SK-N-SH (cell line): Measurements from ENCODE around the gene PLCB1. TPM values are rescaled to one million over a fixed set of nuclear protein-coding genes. Genes with fewer than 3 reads are reported as not detected.

Source experiments
- CTCF ChIA-PET: fragments of 300-600, 350-600 bp; formaldehyde crosslinking; extraction: SDS; loops from one replicate; lab custom pipeline; 2021; lab: Yijun Ruan, JAX
- POLR2A ChIA-PET: fragments of 350-600 bp; sonication (Branson Sonifier 250); formaldehyde crosslinking; extraction: SDS; loops from one replicate; lab custom pipeline; 2020; ENCODE audit warnings: antibody characterized with exemption, inconsistent platforms; lab: Yijun Ruan, JAX
- DNase-seq: peaks from one replicate; pipeline ENCODE4 v3.0.0; 2012
- H2AFZ ChIP-seq: fragments of 200-600 bp; sonication (generic); 2 replicates; pipeline ENCODE4 v1.8.1; 2016; ENCODE audit warnings: antibody characterized with exemption, mild to moderate bottlenecking, low read depth
- H3F3A ChIP-seq: fragments of 200-600 bp; sonication (generic); replicated peaks from 2 replicates; pipeline ENCODE3; 2016; ENCODE audit warnings: antibody characterized with exemption, mild to moderate bottlenecking; ENCODE audit not compliant: insufficient read depth
- H3K27ac ChIP-seq, 2 experiments: fragments of 200-500 bp in 1 of 2; fragments of 200-600 bp in 1 of 2; sonication (Bioruptor generic) in 1 of 2; sonication (generic), shearing (Covaris generic) in 1 of 2; 2 replicates each; pipeline versions ENCODE4 v1.5.1 to v1.6.1; 2014 to 2016; ENCODE audit warnings: low read depth in 2 of 2, inconsistent platforms in 1 of 2, low read length in 1 of 2, mild to moderate bottlenecking in 1 of 2, mixed read lengths in 1 of 2
- H3K27me3 ChIP-seq: fragments of 200-600 bp; sonication (generic), shearing (Covaris generic); 2 replicates; pipeline ENCODE4 v1.6.1; 2016; ENCODE audit warnings: mixed run types; ENCODE audit not compliant: insufficient read depth
- H3K36me3 ChIP-seq, 2 experiments: fragments of 200-500 bp in 1 of 2; fragments of 200-600 bp in 1 of 2; sonication (Bioruptor generic) in 1 of 2; sonication (generic) in 1 of 2; replicated peaks in 1 of 2; 2 replicates each; pipeline versions ENCODE3 to v1.5.1; 2014 to 2016; ENCODE audit warnings: low read length in 1 of 2, mild to moderate bottlenecking in 1 of 2; ENCODE audit not compliant: insufficient read depth in 2 of 2, control insufficient read depth in 1 of 2
- H3K4me1 ChIP-seq, 2 experiments: fragments of 200-500 bp in 1 of 2; fragments of 200-600 bp in 1 of 2; sonication (Bioruptor generic) in 1 of 2; sonication (generic), shearing (Covaris generic) in 1 of 2; 2 replicates each; pipeline versions ENCODE4 v1.5.1 to v1.6.1; 2014 to 2016; ENCODE audit warnings: low read depth in 1 of 2, low read length in 1 of 2, mixed run types in 1 of 2; ENCODE audit not compliant: insufficient read depth in 2 of 2, control insufficient read depth in 1 of 2
- H3K4me2 ChIP-seq: fragments of 200-600 bp; sonication (generic), shearing (Covaris generic); 2 replicates; pipeline ENCODE4 v1.6.1; 2017; ENCODE audit warnings: mixed run types
- H3K4me3 ChIP-seq, 2 experiments: fragments of 200-500 bp in 1 of 2; fragments of 200-600 bp in 1 of 2; sonication (Bioruptor generic) in 1 of 2; sonication (generic), shearing (Covaris generic) in 1 of 2; 2 replicates each; pipeline versions ENCODE4 v1.5.1 to v1.8.1; 2014 to 2016; ENCODE audit warnings: low read depth in 2 of 2, inconsistent platforms in 1 of 2, low read length in 1 of 2, mild to moderate bottlenecking in 1 of 2, mixed read lengths in 1 of 2, moderate library complexity in 1 of 2
- H3K79me2 ChIP-seq: fragments of 200-600 bp; sonication (generic); 2 replicates; pipeline ENCODE4 v1.8.1; 2017; ENCODE audit warnings: mild to moderate bottlenecking; ENCODE audit not compliant: insufficient read depth
- H3K9ac ChIP-seq: fragments of 200-600 bp; sonication (generic); 2 replicates; pipeline ENCODE4 v1.6.1; 2017; ENCODE audit warnings: mixed run types
- H3K9me2 ChIP-seq: fragments of 200-600 bp; sonication (generic); 2 replicates; pipeline ENCODE4 v1.6.1; 2017; ENCODE audit warnings: mixed run types
- H3K9me3 ChIP-seq: fragments of 200-600 bp; sonication (generic); 2 replicates; pipeline ENCODE4 v1.6.1; 2017; ENCODE audit warnings: mixed run types, mild to moderate bottlenecking, moderate library complexity
- H4K20me1 ChIP-seq: fragments of 200-600 bp; sonication (generic); 2 replicates; pipeline ENCODE4 v1.6.1; 2017; ENCODE audit warnings: mild to moderate bottlenecking, mixed run types; ENCODE audit not compliant: insufficient read depth
- EZH2phosphoT487 ChIP-seq: fragments of 200-600 bp; sonication (generic); IDR thresholded peaks from 2 replicates; pipeline ENCODE4 v1.6.1; 2017; ENCODE audit warnings: low read depth, mixed run types, mild to moderate bottlenecking, antibody characterized with exemption, moderate library complexity, borderline replicate concordance
- GABPA ChIP-seq: IDR thresholded peaks from 2 replicates; pipeline ENCODE4 v1.4.0; 2012; ENCODE audit warnings: low read depth, mild to moderate bottlenecking
- GATA2 ChIP-seq: sonication (generic); formaldehyde crosslinking; IDR thresholded peaks from 2 replicates; pipeline ENCODE4 v1.5.0; 2020; ENCODE audit warnings: mild to moderate bottlenecking, missing genetic modification reagents
- NFIC ChIP-seq: IDR thresholded peaks from 2 replicates; pipeline ENCODE4 v1.4.0; 2012; ENCODE audit warnings: borderline replicate concordance
- SMC3 ChIP-seq: IDR thresholded peaks from 2 replicates; pipeline ENCODE4 v1.6.1; 2012; ENCODE audit warnings: low read depth, low read length, improper control_type of control experiment
- TEAD4 ChIP-seq: IDR thresholded peaks from 2 replicates; pipeline ENCODE4 v1.4.0; 2012; ENCODE audit warnings: mild to moderate bottlenecking, borderline replicate concordance; ENCODE audit not compliant: insufficient read depth
- USF2 ChIP-seq: fragments of 150-350 bp; IDR thresholded peaks from 2 replicates; pipeline ENCODE4 v1.6.1; 2017; ENCODE audit warnings: antibody characterized with exemption, low read length, low read depth, borderline replicate concordance
- YY1 ChIP-seq: IDR thresholded peaks from 2 replicates; pipeline ENCODE4 v1.4.0; 2012; ENCODE audit warnings: low read depth, mild to moderate bottlenecking
- ZBTB33 ChIP-seq: IDR thresholded peaks from 2 replicates; pipeline ENCODE4 v1.4.0; 2012; ENCODE audit warnings: low read depth, borderline replicate concordance
- WGBS: methylation state at CpG from one replicate; pipeline ENCODE4 v1.1.6; 2017; ENCODE audit warnings: low lambda C conversion rate; 5-methylcytosine and 5-hydroxymethylcytosine counted together
- polyA plus RNA-seq, 3 experiments: library from polyadenylated mRNA; depleted of rRNA; stranded (reverse); fragments of >200 nt; gene quantifications; 2 replicates each; pipeline ENCODE4 v1.2.3, GENCODE V29; 2012
- TF ChIP-seq, protein P1 (sequence below): IDR thresholded peaks from 2 replicates; pipeline ENCODE4 v1.4.0; 2012; ENCODE audit warnings: low read depth
- TF ChIP-seq, protein P2 (sequence below): IDR thresholded peaks from 2 replicates; pipeline ENCODE4 v1.4.0; 2012; ENCODE audit warnings: low read depth, borderline replicate concordance
- TF ChIP-seq, protein P3 (sequence below): fragments of 200-600 bp; sonication (generic); IDR thresholded peaks from 2 replicates; pipeline ENCODE4 v1.6.1; 2017; ENCODE audit warnings: antibody characterized with exemption, mild to moderate bottlenecking, moderate library complexity

The PLCB1 gene
- polyA plus RNA-seq, 1 of the 3 experiments (the other 2 are of a cell fraction), result 10.5 TPM

DNA sequence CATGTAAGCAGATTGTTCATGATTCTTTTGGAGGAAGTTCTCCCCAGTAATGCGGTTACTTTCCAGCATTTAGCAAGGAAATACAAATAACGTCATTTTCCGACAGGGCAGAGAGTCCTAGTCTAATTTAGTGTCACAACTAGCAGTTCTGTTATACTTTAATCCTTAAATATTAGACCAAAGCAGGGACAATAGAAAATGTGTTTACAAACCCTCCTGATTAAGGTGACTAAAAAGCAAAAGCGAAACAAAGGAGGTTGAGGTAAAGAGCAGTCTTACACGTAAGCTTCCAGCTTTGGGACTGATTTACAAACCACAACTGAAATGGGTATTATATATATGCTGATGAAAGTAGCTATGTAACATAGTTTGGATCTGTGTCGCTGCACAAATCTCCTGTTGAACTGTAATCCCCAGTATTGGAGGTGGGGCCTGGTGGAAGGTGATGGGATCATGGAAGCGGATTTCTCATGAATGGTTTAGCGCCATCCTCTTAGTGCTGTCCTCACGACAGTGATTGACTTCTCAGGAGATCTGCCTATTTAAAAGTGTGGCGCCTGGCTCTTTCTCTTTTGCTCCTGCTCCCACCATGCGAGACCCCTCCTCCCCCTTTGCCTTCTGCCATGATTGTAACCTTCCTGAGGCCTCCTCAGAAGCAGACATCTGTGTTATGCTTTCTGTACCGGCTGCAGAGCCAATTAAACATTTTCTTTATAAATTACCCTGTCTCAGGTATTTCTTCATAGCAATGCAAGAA, 81.9 kb downstream of the PLCB1 start:
- Histone ChIP-seq H3K9me2 (no peaks in the 10 kb centered on the region), H3K4me3 (no peak overlapping the region), H3F3A (peaks cover 9% of the 10 kb centered on the region), H3K4me2 (no peak overlapping the region), H3K9ac (no peak overlapping the region), H3K79me2 (peaks cover 19% of the 10 kb centered on the region; the same call in 1 of the 2 replicates), H3K27me3 (no peaks in the 10 kb centered on the region), H3K4me1 (peaks cover 2 to 4% of the 10 kb centered on the region in 2 experiments; a peak in 3 of 4 replicates), H3K9me3 (no peaks in the 10 kb centered on the region), H2AFZ (no peak overlapping the region; the same call in 1 of the 2 replicates), H3K27ac (no peak overlapping the region), H4K20me1 (no peaks in the 10 kb centered on the region), H3K36me3 (peaks cover 0 to 9% of the 10 kb centered on the region in 2 experiments)
- POLR2A ChIA-PET, result no interaction called here
- DNase-seq, result no peak
- CTCF ChIA-PET, result interaction anchor here (1.2 kb wide), 1 partner anchor 508 kb away, joined by 6 read pairs; no protein-coding TSS in a partner anchor
- TF ChIP-seq YY1 (no peak), ZBTB33 (no peak)
- 87% methylated on average over 12 of the region's 12 CpGs for WGBS

DNA sequence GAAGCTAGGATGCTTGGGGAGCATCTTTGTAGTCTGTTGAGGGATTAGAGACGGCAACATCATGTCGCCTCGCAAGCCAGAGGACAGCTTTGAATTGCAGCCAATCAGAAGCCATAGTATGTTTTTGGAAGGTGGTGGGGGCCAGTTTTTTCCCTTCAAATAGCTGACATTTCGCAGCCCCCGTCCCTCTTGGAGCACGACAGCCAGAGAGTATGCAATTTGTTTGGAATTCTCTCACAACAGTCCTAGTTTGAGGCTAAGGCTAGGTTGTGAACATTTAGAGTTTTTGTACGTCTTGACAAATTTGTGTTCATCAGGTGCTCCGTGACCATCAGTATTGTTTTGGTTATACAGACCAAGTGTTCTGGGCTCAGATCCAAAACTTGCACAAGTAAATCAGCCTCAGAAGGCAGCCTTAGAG, 83.3 kb downstream of the PLCB1 start:
- Histone ChIP-seq H3K9me2 (no peaks in the 10 kb centered on the region), H3K36me3 (peaks cover 0 to 9% of the 10 kb centered on the region in 2 experiments), H3F3A (peaks cover 16% of the 10 kb centered on the region), H3K4me2 (no peak overlapping the region), H3K27me3 (no peaks in the 10 kb centered on the region), H3K4me1 (peaks cover 3 to 9% of the 10 kb centered on the region in 2 experiments; a peak in 2 of 4 replicates), H3K79me2 (peaks cover 25% of the 10 kb centered on the region), H3K27ac (no peak overlapping the region), H2AFZ (no peak overlapping the region), H3K9ac (no peak overlapping the region), H4K20me1 (no peaks in the 10 kb centered on the region), H3K4me3 (no peak overlapping the region), H3K9me3 (no peaks in the 10 kb centered on the region)
- ChIA-PET CTCF (no interaction called here), POLR2A (no interaction called here)
- TF ChIP-seq GATA2 (CRISPR knock-in tag), result no peak
- WGBS, result 89% methylated on average over 8 of the region's 8 CpGs
- DNase-seq, result no peak

DNA sequence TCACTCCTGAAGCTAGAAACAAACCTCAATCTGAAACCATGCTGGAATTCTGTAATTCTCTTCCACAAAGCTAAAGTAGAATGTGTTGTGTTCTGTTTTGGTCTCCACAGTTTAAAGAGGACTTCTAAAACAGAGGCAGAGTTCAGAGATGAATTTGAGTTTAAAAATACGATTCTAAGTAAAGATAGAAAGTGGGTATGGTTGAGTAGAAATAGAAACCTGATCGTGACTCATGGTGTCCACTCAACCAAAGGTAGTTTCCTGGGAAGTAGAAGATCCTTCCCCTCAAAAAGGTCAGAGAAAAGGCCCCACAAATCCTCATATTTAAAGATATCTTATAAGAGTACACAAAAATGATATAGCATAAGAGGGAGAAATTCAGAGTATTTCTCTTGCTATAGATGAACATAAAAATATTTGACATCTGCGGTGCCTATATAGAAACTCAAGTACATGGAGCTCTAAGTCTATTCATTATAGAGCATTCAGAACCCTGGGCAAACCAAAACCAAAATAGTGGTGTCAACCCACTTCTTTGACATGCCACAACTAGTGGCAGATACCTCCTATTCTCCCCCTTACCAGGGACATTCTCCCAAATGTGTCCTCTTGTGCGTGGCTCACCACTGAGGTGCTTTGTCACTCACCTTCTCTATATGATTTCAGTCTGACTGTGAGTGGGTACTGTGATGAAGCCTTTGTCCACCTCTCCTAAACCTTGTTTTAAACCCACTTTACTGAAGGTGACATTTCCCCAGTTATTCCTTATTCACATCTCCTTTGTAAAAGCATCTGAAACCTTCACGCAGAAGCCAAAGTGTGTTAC, 84.5 kb downstream of the PLCB1 start:
- Histone ChIP-seq H3F3A (peaks cover 16% of the 10 kb centered on the region), H4K20me1 (no peaks in the 10 kb centered on the region), H3K4me2 (no peak overlapping the region), H3K27ac (no peak overlapping the region), H3K9me3 (no peaks in the 10 kb centered on the region), H3K36me3 (peaks cover 0 to 9% of the 10 kb centered on the region in 2 experiments), H3K9me2 (no peaks in the 10 kb centered on the region), H2AFZ (no peak overlapping the region), H3K4me1 (peaks cover 5 to 9% of the 10 kb centered on the region in 2 experiments; a peak in 2 of 4 replicates), H3K4me3 (no peak overlapping the region), H3K27me3 (no peaks in the 10 kb centered on the region), H3K9ac (no peak overlapping the region), H3K79me2 (peaks cover 34% of the 10 kb centered on the region)
- DNase-seq, result no peak
- 85% methylated on average over 5 of the region's 5 CpGs for WGBS
- ChIA-PET CTCF (no interaction called here), POLR2A (no interaction called here)
- no peak for TF ChIP-seq TEAD4
- TF ChIP-seq, protein P1, sequence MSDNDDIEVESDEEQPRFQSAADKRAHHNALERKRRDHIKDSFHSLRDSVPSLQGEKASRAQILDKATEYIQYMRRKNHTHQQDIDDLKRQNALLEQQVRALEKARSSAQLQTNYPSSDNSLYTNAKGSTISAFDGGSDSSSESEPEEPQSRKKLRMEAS, result no peak
- TF ChIP-seq SMC3, result no peak
- TF ChIP-seq, protein P2, sequence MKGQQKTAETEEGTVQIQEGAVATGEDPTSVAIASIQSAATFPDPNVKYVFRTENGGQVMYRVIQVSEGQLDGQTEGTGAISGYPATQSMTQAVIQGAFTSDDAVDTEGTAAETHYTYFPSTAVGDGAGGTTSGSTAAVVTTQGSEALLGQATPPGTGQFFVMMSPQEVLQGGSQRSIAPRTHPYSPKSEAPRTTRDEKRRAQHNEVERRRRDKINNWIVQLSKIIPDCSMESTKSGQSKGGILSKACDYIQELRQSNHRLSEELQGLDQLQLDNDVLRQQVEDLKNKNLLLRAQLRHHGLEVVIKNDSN, result no peak
- TF ChIP-seq GATA2 (CRISPR knock-in tag), result no peak
- TF ChIP-seq, protein P3, sequence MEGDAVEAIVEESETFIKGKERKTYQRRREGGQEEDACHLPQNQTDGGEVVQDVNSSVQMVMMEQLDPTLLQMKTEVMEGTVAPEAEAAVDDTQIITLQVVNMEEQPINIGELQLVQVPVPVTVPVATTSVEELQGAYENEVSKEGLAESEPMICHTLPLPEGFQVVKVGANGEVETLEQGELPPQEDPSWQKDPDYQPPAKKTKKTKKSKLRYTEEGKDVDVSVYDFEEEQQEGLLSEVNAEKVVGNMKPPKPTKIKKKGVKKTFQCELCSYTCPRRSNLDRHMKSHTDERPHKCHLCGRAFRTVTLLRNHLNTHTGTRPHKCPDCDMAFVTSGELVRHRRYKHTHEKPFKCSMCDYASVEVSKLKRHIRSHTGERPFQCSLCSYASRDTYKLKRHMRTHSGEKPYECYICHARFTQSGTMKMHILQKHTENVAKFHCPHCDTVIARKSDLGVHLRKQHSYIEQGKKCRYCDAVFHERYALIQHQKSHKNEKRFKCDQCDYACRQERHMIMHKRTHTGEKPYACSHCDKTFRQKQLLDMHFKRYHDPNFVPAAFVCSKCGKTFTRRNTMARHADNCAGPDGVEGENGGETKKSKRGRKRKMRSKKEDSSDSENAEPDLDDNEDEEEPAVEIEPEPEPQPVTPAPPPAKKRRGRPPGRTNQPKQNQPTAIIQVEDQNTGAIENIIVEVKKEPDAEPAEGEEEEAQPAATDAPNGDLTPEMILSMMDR, result no peak
- no peak for TF ChIP-seq EZH2phosphoT487
- no peak for TF ChIP-seq USF2
- no peak for TF ChIP-seq NFIC
- no peak for TF ChIP-seq GABPA
